Neural cell (in vitro differentiated cells): ENCODE measurements around the gene ICE1. TPM values are rescaled to one million over a fixed set of nuclear protein-coding genes. Genes with fewer than 3 reads are reported as not detected.
"Not testable (repeated sequence)": the region's sequence is repeated elsewhere in the genome, so short reads cannot be mapped to it uniquely, and the experiment has no call there.

Source experiments
- H2AFZ ChIP-seq: fragments of 200-600, 300-800 bp; sonication (generic), shearing (Covaris generic); 2 replicates; pipeline ENCODE4 v1.6.0; 2014; ENCODE audit warnings: low read depth, mild to moderate bottlenecking, antibody characterized with exemption, low read length, moderate library complexity
- H3F3A ChIP-seq: fragments of 200-600 bp; shearing (Covaris generic); 2 replicates; pipeline ENCODE4 v1.6.1; 2016; ENCODE audit warnings: mild to moderate bottlenecking, moderate library complexity, mixed read lengths, antibody characterized with exemption, low read length; ENCODE audit not compliant: insufficient read depth, poor library complexity, severe bottlenecking
- H3K27ac ChIP-seq: fragments of 200-600, 300-800 bp; sonication (generic), shearing (Covaris generic); 2 replicates; pipeline ENCODE4 v1.5.1; 2014; ENCODE audit warnings: mild to moderate bottlenecking, low read length, moderate library complexity
- H3K27me3 ChIP-seq: fragments of 300-800, 200-600 bp; sonication (generic), shearing (Covaris generic); 2 replicates; pipeline ENCODE4 v1.6.0; 2014; ENCODE audit warnings: mild to moderate bottlenecking, low read depth, low read length, moderate library complexity; ENCODE audit not compliant: insufficient read depth
- H3K36me3 ChIP-seq: fragments of 300-800, 200-600 bp; sonication (generic), shearing (Covaris generic); 2 replicates; pipeline ENCODE4 v1.5.1; 2014; ENCODE audit warnings: mild to moderate bottlenecking, antibody characterized with exemption, low read length, moderate library complexity; ENCODE audit not compliant: insufficient read depth
- H3K4me2 ChIP-seq: fragments of 300-800, 200-600 bp; sonication (generic), shearing (Covaris generic); 2 replicates; pipeline ENCODE4 v1.6.0; 2014; ENCODE audit warnings: mild to moderate bottlenecking, low read length
- H3K4me3 ChIP-seq: fragments of 300-800, 200-600 bp; sonication (generic), shearing (Covaris generic); 2 replicates; pipeline ENCODE4 v1.5.1; 2014; ENCODE audit warnings: mild to moderate bottlenecking, low read length, moderate library complexity
- H3K79me2 ChIP-seq: fragments of 200-600 bp; shearing (Covaris generic); replicated peaks from 2 replicates; pipeline ENCODE4 v1.6.0; 2014; ENCODE audit warnings: mild to moderate bottlenecking, low read length, moderate library complexity; ENCODE audit not compliant: insufficient read depth
- H3K9ac ChIP-seq: fragments of 300-800, 200-600 bp; sonication (generic), shearing (Covaris generic); 2 replicates; pipeline ENCODE4 v1.6.1; 2016; ENCODE audit warnings: mild to moderate bottlenecking, low read length, mixed read lengths
- H3K9me2 ChIP-seq: fragments of 200-600 bp; shearing (Covaris generic); 2 replicates; pipeline ENCODE4 v1.6.1; 2016; ENCODE audit warnings: mild to moderate bottlenecking, low read length, mixed read lengths; ENCODE audit not compliant: insufficient read depth
- H3K9me3 ChIP-seq: fragments of 200-600, 300-800 bp; sonication (generic), shearing (Covaris generic); 2 replicates; pipeline ENCODE4 v1.6.1; 2016; ENCODE audit warnings: mild to moderate bottlenecking, mixed run types, low read length, moderate library complexity, mixed read lengths
- H4K20me1 ChIP-seq: fragments of 200-600 bp; shearing (Covaris generic); 2 replicates; pipeline ENCODE4 v1.6.1; 2016; ENCODE audit warnings: mild to moderate bottlenecking, mixed run types; ENCODE audit not compliant: insufficient read depth
- EP300 ChIP-seq: fragments of 450-650 bp; conservative IDR thresholded peaks from 2 replicates; pipeline ENCODE4 v1.6.1; 2014; ENCODE audit warnings: antibody characterized with exemption, mild to moderate bottlenecking, moderate library complexity; ENCODE audit not compliant: poor library complexity, severe bottlenecking
- EZH2 ChIP-seq: fragments of 200-600, 300-800 bp; shearing (Covaris generic), sonication (generic); IDR thresholded peaks from 2 replicates; pipeline ENCODE4 v1.6.1; 2014; ENCODE audit warnings: antibody characterized with exemption, low read length, borderline replicate concordance, mild to moderate bottlenecking; ENCODE audit not compliant: insufficient read depth, poor library complexity, severe bottlenecking
- MXI1 ChIP-seq: fragments of 450-650 bp; conservative IDR thresholded peaks from 2 replicates; pipeline ENCODE4 v1.6.1; 2014; ENCODE audit warnings: antibody characterized with exemption, mild to moderate bottlenecking; ENCODE audit not compliant: poor library complexity, severe bottlenecking
- POLR2AphosphoS5 ChIP-seq: IDR thresholded peaks from 2 replicates; pipeline ENCODE4 v1.6.1; 2012
- RAD21 ChIP-seq: fragments of 450-650 bp; conservative IDR thresholded peaks from 2 replicates; pipeline ENCODE4 v1.6.1; 2014; ENCODE audit warnings: antibody characterized with exemption, mild to moderate bottlenecking, moderate library complexity
- SMC3 ChIP-seq: fragments of 450-650 bp; conservative IDR thresholded peaks from 2 replicates; pipeline ENCODE4 v1.6.1; 2014; ENCODE audit warnings: antibody characterized with exemption, mild to moderate bottlenecking, moderate library complexity; ENCODE audit not compliant: poor library complexity
- TAF1 ChIP-seq: IDR thresholded peaks from 2 replicates; pipeline ENCODE4 v1.6.1; 2012; ENCODE audit warnings: low read depth
- polyA plus RNA-seq: library from polyadenylated mRNA; depleted of rRNA; stranded (reverse); fragments of >200 nt; gene quantifications from 2 replicates; pipeline ENCODE4 v1.2.3, GENCODE V29; 2014
- TF ChIP-seq, protein P1 (sequence below): IDR thresholded peaks from 2 replicates; pipeline ENCODE4 v1.6.1; 2012; ENCODE audit warnings: borderline replicate concordance
- TF ChIP-seq, protein P2 (sequence below): fragments of 450-650 bp; IDR thresholded peaks from 2 replicates; pipeline ENCODE4 v1.5.1; 2014; ENCODE audit warnings: antibody characterized with exemption, mild to moderate bottlenecking, moderate library complexity; ENCODE audit not compliant: poor library complexity, severe bottlenecking

The ICE1 gene
- polyA plus RNA-seq, 1 donor from 2014 or later = 22.1 TPM

DNA sequence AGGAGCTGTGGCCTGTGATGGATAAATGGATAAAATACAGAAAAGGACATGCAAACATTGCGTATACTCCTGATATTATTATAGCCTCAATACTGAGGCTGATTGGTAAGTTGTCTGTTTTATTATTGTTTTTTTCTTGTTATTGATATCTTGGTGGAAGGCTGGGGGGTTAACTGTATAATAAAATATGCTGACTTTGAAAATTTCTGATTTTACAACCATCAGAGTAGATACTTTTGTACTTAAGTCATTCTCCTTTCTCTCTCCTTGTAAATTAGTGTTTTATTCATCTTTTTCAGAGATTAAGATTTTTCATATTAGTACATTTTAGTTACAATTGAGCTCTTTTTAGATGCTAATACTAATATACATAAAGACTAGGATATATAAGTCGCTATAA, 53.5 kb downstream of the ICE1 start:
- Histone ChIP-seq H4K20me1 (no peaks in the 10 kb centered on the region), H2AFZ (no peak overlapping the region), H3K27ac (no peak overlapping the region), H3K4me3 (no peak overlapping the region), H3K79me2 (no peaks in the 10 kb centered on the region), H3K9me3 (no peaks in the 10 kb centered on the region), H3K36me3 (no peaks in the 10 kb centered on the region), H3K9ac (no peak overlapping the region), H3K27me3 (no peaks in the 10 kb centered on the region), H3K9me2 (no peaks in the 10 kb centered on the region), H3F3A (no peaks in the 10 kb centered on the region), H3K4me2 (no peak overlapping the region)
- TF ChIP-seq, protein P1, sequence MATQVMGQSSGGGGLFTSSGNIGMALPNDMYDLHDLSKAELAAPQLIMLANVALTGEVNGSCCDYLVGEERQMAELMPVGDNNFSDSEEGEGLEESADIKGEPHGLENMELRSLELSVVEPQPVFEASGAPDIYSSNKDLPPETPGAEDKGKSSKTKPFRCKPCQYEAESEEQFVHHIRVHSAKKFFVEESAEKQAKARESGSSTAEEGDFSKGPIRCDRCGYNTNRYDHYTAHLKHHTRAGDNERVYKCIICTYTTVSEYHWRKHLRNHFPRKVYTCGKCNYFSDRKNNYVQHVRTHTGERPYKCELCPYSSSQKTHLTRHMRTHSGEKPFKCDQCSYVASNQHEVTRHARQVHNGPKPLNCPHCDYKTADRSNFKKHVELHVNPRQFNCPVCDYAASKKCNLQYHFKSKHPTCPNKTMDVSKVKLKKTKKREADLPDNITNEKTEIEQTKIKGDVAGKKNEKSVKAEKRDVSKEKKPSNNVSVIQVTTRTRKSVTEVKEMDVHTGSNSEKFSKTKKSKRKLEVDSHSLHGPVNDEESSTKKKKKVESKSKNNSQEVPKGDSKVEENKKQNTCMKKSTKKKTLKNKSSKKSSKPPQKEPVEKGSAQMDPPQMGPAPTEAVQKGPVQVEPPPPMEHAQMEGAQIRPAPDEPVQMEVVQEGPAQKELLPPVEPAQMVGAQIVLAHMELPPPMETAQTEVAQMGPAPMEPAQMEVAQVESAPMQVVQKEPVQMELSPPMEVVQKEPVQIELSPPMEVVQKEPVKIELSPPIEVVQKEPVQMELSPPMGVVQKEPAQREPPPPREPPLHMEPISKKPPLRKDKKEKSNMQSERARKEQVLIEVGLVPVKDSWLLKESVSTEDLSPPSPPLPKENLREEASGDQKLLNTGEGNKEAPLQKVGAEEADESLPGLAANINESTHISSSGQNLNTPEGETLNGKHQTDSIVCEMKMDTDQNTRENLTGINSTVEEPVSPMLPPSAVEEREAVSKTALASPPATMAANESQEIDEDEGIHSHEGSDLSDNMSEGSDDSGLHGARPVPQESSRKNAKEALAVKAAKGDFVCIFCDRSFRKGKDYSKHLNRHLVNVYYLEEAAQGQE = no peak
- no peak for TF ChIP-seq RAD21
- TF ChIP-seq, protein P2, sequence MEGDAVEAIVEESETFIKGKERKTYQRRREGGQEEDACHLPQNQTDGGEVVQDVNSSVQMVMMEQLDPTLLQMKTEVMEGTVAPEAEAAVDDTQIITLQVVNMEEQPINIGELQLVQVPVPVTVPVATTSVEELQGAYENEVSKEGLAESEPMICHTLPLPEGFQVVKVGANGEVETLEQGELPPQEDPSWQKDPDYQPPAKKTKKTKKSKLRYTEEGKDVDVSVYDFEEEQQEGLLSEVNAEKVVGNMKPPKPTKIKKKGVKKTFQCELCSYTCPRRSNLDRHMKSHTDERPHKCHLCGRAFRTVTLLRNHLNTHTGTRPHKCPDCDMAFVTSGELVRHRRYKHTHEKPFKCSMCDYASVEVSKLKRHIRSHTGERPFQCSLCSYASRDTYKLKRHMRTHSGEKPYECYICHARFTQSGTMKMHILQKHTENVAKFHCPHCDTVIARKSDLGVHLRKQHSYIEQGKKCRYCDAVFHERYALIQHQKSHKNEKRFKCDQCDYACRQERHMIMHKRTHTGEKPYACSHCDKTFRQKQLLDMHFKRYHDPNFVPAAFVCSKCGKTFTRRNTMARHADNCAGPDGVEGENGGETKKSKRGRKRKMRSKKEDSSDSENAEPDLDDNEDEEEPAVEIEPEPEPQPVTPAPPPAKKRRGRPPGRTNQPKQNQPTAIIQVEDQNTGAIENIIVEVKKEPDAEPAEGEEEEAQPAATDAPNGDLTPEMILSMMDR = no peak
- no peak for TF ChIP-seq TAF1
- TF ChIP-seq SMC3 = no peak
- no peak for TF ChIP-seq POLR2AphosphoS5

DNA sequence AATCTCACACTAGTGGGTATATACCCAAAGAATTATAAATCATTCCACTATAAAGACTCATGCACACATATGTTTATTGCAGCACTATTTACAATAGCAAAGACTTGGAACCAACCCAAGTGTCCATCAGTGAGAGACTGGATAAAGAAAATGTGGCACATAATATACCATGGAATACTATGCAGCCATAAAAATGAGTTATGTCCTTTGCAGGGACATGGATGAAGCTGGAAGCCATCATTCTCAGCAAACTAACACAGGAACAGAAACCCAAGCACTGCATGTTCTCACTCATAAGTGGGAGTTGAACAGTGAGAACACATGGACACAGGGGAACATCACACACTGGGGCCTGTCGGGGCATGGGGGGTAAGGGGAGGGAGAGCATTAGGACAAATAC, 57.1 kb downstream of the ICE1 start:
- H3K79me2 ChIP-seq, H3K9me2 ChIP-seq, H3K4me2 ChIP-seq, H3K36me3 ChIP-seq, H3K27me3 ChIP-seq, H3K27ac ChIP-seq, H3K9me3 ChIP-seq, H4K20me1 ChIP-seq, H3F3A ChIP-seq, H3K4me3 ChIP-seq, H3K9ac ChIP-seq, H2AFZ ChIP-seq: not testable (repeated sequence)

DNA sequence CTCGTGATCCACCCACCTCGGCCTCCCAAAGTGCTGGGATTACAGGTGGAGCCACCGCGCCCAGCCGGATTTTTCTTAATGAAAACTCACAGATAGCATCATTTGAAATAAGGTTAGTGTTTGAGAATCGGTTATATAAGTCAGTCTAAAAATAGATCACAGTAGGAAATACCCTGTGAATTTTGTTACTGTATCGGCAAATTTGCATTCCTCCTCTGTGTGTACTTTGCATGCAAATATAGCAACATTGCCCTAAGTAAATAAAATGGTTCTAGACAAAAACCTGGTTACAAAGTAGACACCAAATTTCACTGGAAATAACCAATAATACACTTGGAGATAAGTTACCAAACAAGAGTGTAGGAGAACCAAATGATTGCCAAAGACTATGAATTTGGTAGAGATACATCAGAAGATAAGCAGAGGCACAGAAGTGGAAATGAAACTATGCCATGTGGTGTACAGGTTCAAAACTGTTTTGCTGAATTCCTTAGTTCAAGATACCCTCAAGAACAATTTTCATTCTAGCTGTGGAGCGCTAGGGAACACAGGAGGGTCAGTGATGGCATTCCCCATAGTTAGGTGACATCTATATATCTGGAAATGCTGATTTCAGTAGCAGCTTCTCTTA, 58.1 kb downstream of the ICE1 start:
- Histone ChIP-seq H3F3A (no peaks in the 10 kb centered on the region), H3K9me3 (no peaks in the 10 kb centered on the region), H4K20me1 (no peaks in the 10 kb centered on the region), H3K4me2 (no peak overlapping the region), H3K9ac (no peak overlapping the region), H2AFZ (no peak overlapping the region), H3K79me2 (no peaks in the 10 kb centered on the region), H3K27me3 (no peaks in the 10 kb centered on the region), H3K9me2 (no peaks in the 10 kb centered on the region), H3K4me3 (no peak overlapping the region), H3K36me3 (peaks cover 3% of the 10 kb centered on the region), H3K27ac (no peak overlapping the region)
- TF ChIP-seq EP300 = no peak
- TF ChIP-seq EZH2 = no peak
- TF ChIP-seq TAF1 = no peak
- no peak for TF ChIP-seq RAD21
- TF ChIP-seq POLR2AphosphoS5 = no peak
- no peak for TF ChIP-seq SMC3
- no peak for TF ChIP-seq MXI1
- TF ChIP-seq, protein P1 = no peak
- TF ChIP-seq, protein P2 = no peak
